ENCODE results near the gene CA4.

DNA sequence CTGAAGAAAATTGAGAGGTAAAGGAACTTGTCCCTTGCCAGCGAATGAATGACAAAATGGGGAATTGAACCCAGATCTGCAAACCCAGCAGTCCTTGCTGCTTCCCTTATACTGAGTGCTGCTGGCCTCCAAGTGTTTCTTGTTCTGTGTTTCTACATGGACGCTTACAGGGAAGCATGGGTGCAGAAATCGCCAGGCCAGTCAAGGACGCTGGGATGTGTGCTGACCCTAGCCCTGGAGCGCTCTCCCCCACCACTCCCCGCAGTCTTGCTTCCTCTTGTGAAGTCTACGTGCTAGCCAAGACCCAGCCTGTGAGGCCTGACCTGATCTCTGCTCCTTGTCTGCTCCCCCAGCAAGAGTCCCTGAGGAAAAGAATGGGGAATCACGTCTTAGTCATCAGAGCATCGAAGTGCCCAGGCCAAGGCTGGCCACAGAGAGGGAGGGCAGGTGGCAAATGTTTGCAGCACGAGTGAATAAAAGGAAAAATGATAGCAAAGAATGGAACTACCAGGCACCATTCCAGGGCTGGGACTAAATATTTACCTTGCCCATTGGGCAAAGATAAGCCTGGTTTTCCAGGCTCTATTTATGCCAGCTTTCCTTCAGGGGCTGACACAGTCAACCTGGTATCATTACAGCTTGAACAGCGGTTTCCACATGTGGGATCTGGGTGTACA lies 17.4 kb downstream of the CA4 start:
- TF ChIP-seq POLR2A (IDR thresholded peaks at IDR 0.05; ENCODE audit: low read depth, low read length) (no peak), TCF3 (IDR thresholded peaks at IDR 0.05; ENCODE audit: borderline replicate concordance, insufficient read depth, low read depth, low read length) (no peak), SP1 (IDR thresholded peaks at IDR 0.05; ENCODE audit: low read depth, low read length) (no peak), SUPT20H (IDR thresholded peaks at IDR 0.05; ENCODE audit: borderline replicate concordance, control insufficient read depth, low read depth, low read length) (no peak), STAT1 (conservative IDR thresholded peaks at IDR 0.05) (no peak), RBBP5 (conservative IDR thresholded peaks at IDR 0.05) (no peak)
- TF ChIP-seq, protein P1, sequence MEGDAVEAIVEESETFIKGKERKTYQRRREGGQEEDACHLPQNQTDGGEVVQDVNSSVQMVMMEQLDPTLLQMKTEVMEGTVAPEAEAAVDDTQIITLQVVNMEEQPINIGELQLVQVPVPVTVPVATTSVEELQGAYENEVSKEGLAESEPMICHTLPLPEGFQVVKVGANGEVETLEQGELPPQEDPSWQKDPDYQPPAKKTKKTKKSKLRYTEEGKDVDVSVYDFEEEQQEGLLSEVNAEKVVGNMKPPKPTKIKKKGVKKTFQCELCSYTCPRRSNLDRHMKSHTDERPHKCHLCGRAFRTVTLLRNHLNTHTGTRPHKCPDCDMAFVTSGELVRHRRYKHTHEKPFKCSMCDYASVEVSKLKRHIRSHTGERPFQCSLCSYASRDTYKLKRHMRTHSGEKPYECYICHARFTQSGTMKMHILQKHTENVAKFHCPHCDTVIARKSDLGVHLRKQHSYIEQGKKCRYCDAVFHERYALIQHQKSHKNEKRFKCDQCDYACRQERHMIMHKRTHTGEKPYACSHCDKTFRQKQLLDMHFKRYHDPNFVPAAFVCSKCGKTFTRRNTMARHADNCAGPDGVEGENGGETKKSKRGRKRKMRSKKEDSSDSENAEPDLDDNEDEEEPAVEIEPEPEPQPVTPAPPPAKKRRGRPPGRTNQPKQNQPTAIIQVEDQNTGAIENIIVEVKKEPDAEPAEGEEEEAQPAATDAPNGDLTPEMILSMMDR (IDR thresholded peaks at IDR 0.05 in 2 of 3, conservative IDR thresholded peaks at IDR 0.05 in 1 of 3; ENCODE audit: control insufficient read depth in 2 of 3, extremely low read depth in 1 of 3, insufficient read depth in 1 of 3, low read depth in 3 of 3, low read length in 3 of 3), result no peak
- TF ChIP-seq, protein P2, sequence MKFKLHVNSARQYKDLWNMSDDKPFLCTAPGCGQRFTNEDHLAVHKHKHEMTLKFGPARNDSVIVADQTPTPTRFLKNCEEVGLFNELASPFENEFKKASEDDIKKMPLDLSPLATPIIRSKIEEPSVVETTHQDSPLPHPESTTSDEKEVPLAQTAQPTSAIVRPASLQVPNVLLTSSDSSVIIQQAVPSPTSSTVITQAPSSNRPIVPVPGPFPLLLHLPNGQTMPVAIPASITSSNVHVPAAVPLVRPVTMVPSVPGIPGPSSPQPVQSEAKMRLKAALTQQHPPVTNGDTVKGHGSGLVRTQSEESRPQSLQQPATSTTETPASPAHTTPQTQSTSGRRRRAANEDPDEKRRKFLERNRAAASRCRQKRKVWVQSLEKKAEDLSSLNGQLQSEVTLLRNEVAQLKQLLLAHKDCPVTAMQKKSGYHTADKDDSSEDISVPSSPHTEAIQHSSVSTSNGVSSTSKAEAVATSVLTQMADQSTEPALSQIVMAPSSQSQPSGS (IDR thresholded peaks at IDR 0.05; ENCODE audit: low read length), result no peak
- TF ChIP-seq, protein P3, sequence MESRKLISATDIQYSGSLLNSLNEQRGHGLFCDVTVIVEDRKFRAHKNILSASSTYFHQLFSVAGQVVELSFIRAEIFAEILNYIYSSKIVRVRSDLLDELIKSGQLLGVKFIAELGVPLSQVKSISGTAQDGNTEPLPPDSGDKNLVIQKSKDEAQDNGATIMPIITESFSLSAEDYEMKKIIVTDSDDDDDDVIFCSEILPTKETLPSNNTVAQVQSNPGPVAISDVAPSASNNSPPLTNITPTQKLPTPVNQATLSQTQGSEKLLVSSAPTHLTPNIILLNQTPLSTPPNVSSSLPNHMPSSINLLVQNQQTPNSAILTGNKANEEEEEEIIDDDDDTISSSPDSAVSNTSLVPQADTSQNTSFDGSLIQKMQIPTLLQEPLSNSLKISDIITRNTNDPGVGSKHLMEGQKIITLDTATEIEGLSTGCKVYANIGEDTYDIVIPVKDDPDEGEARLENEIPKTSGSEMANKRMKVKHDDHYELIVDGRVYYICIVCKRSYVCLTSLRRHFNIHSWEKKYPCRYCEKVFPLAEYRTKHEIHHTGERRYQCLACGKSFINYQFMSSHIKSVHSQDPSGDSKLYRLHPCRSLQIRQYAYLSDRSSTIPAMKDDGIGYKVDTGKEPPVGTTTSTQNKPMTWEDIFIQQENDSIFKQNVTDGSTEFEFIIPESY (IDR thresholded peaks at IDR 0.05), result no peak
